H9 (cell line): ENCODE data around the gene DOCK10. TPM values are rescaled to one million over a fixed set of nuclear protein-coding genes. Genes with fewer than 3 reads are reported as not detected.

Experiments used
- DNase-seq: peaks from one replicate; pipeline ENCODE4 v3.0.0-alpha.2; 2017
- H2AFZ ChIP-seq: one replicate; pipeline ENCODE4 v1.6.1; 2013; ENCODE audit warnings: mild to moderate bottlenecking, low read length, control low read depth, moderate library complexity
- H2AK5ac ChIP-seq: 2 replicates; pipeline ENCODE4 v1.6.1; 2013; ENCODE audit warnings: low read length, control low read depth, mixed read lengths; ENCODE audit not compliant: insufficient read length
- H2BK120ac ChIP-seq: one replicate; pipeline ENCODE4 v1.6.1; 2013; ENCODE audit warnings: low read depth, mild to moderate bottlenecking, low read length, control low read depth, inconsistent platforms; ENCODE audit not compliant: poor library complexity, severe bottlenecking
- H2BK12ac ChIP-seq: 2 replicates; pipeline ENCODE4 v1.6.1; 2013; ENCODE audit warnings: low read length, control low read depth, mixed read lengths, low read depth; ENCODE audit not compliant: insufficient read length
- H2BK15ac ChIP-seq: 2 replicates; pipeline ENCODE4 v1.6.1; 2013; ENCODE audit warnings: low read depth, low read length, control low read depth
- H2BK20ac ChIP-seq: one replicate; pipeline ENCODE4 v1.6.1; 2013; ENCODE audit warnings: low read depth, mild to moderate bottlenecking, low read length, control low read depth, inconsistent platforms; ENCODE audit not compliant: poor library complexity, severe bottlenecking
- H2BK5ac ChIP-seq: 2 replicates; pipeline ENCODE4 v1.6.1; 2013; ENCODE audit warnings: low read length, control low read depth, mixed read lengths; ENCODE audit not compliant: insufficient read length
- H3K14ac ChIP-seq: 2 replicates; pipeline ENCODE4 v1.6.1; 2013; ENCODE audit warnings: low read length, control low read depth; ENCODE audit not compliant: insufficient read depth
- H3K18ac ChIP-seq: 2 replicates; pipeline ENCODE4 v1.6.1; 2013; ENCODE audit warnings: low read depth, mild to moderate bottlenecking, mixed read lengths, low read length, control low read depth; ENCODE audit not compliant: insufficient read length
- H3K23ac ChIP-seq: 2 replicates; pipeline ENCODE4 v1.6.1; 2013; ENCODE audit warnings: low read length, control low read depth, mixed read lengths, low read depth; ENCODE audit not compliant: insufficient read length
- H3K23me2 ChIP-seq: 2 replicates; pipeline ENCODE4 v1.6.1; 2013; ENCODE audit warnings: low read depth, mild to moderate bottlenecking, mixed read lengths, low read length, control low read depth; ENCODE audit not compliant: insufficient read length, poor library complexity, severe bottlenecking
- H3K27ac ChIP-seq: 2 replicates; pipeline ENCODE4 v1.5.1; 2013; ENCODE audit warnings: low read length, control low read depth, mixed read lengths, low read depth; ENCODE audit not compliant: insufficient read length
- H3K27me3 ChIP-seq: 2 replicates; pipeline ENCODE4 v1.6.1; 2013; ENCODE audit warnings: low read length, control low read depth, inconsistent platforms; ENCODE audit not compliant: insufficient read depth
- H3K4ac ChIP-seq: 2 replicates; pipeline ENCODE4 v1.6.1; 2013; ENCODE audit warnings: low read depth, mild to moderate bottlenecking, control low read depth, inconsistent platforms, low read length, moderate library complexity
- H3K4me1 ChIP-seq: 2 replicates; pipeline ENCODE4 v1.6.1; 2013; ENCODE audit warnings: low read length, control low read depth, inconsistent platforms; ENCODE audit not compliant: insufficient read depth
- H3K4me2 ChIP-seq: 2 replicates; pipeline ENCODE4 v1.6.1; 2013; ENCODE audit warnings: low read length, control low read depth, mixed read lengths; ENCODE audit not compliant: insufficient read length, insufficient read depth
- H3K56ac ChIP-seq: 2 replicates; pipeline ENCODE4 v1.6.1; 2013; ENCODE audit warnings: low read depth, mild to moderate bottlenecking, mixed read lengths, low read length, control low read depth; ENCODE audit not compliant: insufficient read length
- H3K79me1 ChIP-seq: 2 replicates; pipeline ENCODE4 v1.6.1; 2013; ENCODE audit warnings: low read depth, mild to moderate bottlenecking, moderate library complexity, low read length, control low read depth, inconsistent platforms; ENCODE audit not compliant: insufficient read depth, poor library complexity, severe bottlenecking
- H3K79me2 ChIP-seq: 2 replicates; pipeline ENCODE4 v1.6.1; 2013; ENCODE audit warnings: low read length, control low read depth, inconsistent platforms; ENCODE audit not compliant: insufficient read depth
- H3K9ac ChIP-seq: 2 replicates; pipeline ENCODE4 v1.6.1; 2013; ENCODE audit warnings: low read length, control low read depth, mixed read lengths; ENCODE audit not compliant: insufficient read length; ENCODE audit errors: extremely low read depth
- H3K9me3 ChIP-seq: one replicate; pipeline ENCODE4 v1.6.1; 2013; ENCODE audit warnings: low read depth, low read length, inconsistent platforms; ENCODE audit not compliant: control insufficient read depth
- H3T11ph ChIP-seq: one replicate; pipeline ENCODE4 v1.6.1; 2013; ENCODE audit warnings: mild to moderate bottlenecking, low read length, control low read depth, inconsistent platforms
- H4K20me1 ChIP-seq: one replicate; pipeline ENCODE4 v1.6.1; 2013; ENCODE audit not compliant: control insufficient read depth, insufficient read length, insufficient read depth
- H4K5ac ChIP-seq: 2 replicates; pipeline ENCODE4 v1.6.1; 2013; ENCODE audit warnings: low read depth, mild to moderate bottlenecking, mixed read lengths, low read length, control low read depth; ENCODE audit not compliant: insufficient read length
- H4K8ac ChIP-seq: replicated peaks from 2 replicates; pipeline ENCODE4 v1.6.1; 2013; ENCODE audit warnings: low read length, control low read depth, mixed read lengths, low read depth; ENCODE audit not compliant: insufficient read length
- H4K91ac ChIP-seq: 2 replicates; pipeline ENCODE4 v1.6.1; 2013; ENCODE audit warnings: low read depth, mild to moderate bottlenecking, moderate library complexity, mixed read lengths, low read length, control low read depth; ENCODE audit not compliant: insufficient read length
- H3K27ac Mint-ChIP-seq, 3 experiments: 2 replicates in 2 of 3; 3 replicates in 1 of 3; pipeline ENCODE4 v1.8.0; 2020 to 2021; ENCODE audit warnings: mixed read lengths in 3 of 3, mild to moderate bottlenecking in 1 of 3, moderate library complexity in 1 of 3
- H3K27me3 Mint-ChIP-seq: 2 replicates; pipeline ENCODE4 v1.8.0; 2021; ENCODE audit warnings: low read depth, mild to moderate bottlenecking, moderate library complexity, mixed read lengths
- H3K36me3 Mint-ChIP-seq, 3 experiments: 2 replicates in 2 of 3; 3 replicates in 1 of 3; pipeline ENCODE4 v1.8.0; 2020 to 2021; ENCODE audit warnings: low read depth in 3 of 3, mixed read lengths in 3 of 3; ENCODE audit not compliant: insufficient read depth in 1 of 3
- H3K4me1 Mint-ChIP-seq, 2 experiments: 2 replicates each; pipeline ENCODE4 v1.8.0; 2020; ENCODE audit warnings: mixed read lengths in 2 of 2
- H3K4me3 Mint-ChIP-seq, 2 experiments: 2 replicates in 1 of 2; 3 replicates in 1 of 2; pipeline ENCODE4 v1.8.0; 2020 to 2021; ENCODE audit warnings: mild to moderate bottlenecking in 2 of 2, mixed read lengths in 2 of 2, moderate library complexity in 1 of 2
- H3K9me3 Mint-ChIP-seq, 2 experiments: 2 replicates in 1 of 2; 3 replicates in 1 of 2; pipeline ENCODE4 v1.8.0; 2020; ENCODE audit warnings: mild to moderate bottlenecking in 2 of 2, mixed read lengths in 2 of 2, moderate library complexity in 1 of 2
- WGBS: extraction: QIAGEN DNeasy Blood & Tissue Kit; methylation state at CpG from one replicate; pipeline ENCODE4 v1.1.7; 2013; ENCODE audit warnings: missing lambda C conversion rate, low lambda C conversion rate, mixed read lengths; ENCODE audit not compliant: insufficient read length; ENCODE audit errors: extremely low coverage; 5-methylcytosine and 5-hydroxymethylcytosine counted together
- long read RNA-seq: library from polyadenylated mRNA; unstranded; transcript quantifications from one replicate; pipeline ENCODE4 v2.0.0, GENCODE V29; 2020
- total RNA-seq: library from RNA; stranded (reverse); gene quantifications from 2 replicates; pipeline ENCODE4 v1.2.1, GENCODE V29; 2021
- TF ChIP-seq, protein P1 (sequence below): fragments of 200-600 bp; sonication (generic); conservative IDR thresholded peaks from 3 replicates; pipeline ENCODE4 v1.8.0; 2021; ENCODE audit warnings: antibody characterized with exemption, mild to moderate bottlenecking

The DOCK10 gene
- 0.61 and 0.79 TPM in 2 replicates for total RNA-seq
- long read RNA-seq, result 0 reads

DNA sequence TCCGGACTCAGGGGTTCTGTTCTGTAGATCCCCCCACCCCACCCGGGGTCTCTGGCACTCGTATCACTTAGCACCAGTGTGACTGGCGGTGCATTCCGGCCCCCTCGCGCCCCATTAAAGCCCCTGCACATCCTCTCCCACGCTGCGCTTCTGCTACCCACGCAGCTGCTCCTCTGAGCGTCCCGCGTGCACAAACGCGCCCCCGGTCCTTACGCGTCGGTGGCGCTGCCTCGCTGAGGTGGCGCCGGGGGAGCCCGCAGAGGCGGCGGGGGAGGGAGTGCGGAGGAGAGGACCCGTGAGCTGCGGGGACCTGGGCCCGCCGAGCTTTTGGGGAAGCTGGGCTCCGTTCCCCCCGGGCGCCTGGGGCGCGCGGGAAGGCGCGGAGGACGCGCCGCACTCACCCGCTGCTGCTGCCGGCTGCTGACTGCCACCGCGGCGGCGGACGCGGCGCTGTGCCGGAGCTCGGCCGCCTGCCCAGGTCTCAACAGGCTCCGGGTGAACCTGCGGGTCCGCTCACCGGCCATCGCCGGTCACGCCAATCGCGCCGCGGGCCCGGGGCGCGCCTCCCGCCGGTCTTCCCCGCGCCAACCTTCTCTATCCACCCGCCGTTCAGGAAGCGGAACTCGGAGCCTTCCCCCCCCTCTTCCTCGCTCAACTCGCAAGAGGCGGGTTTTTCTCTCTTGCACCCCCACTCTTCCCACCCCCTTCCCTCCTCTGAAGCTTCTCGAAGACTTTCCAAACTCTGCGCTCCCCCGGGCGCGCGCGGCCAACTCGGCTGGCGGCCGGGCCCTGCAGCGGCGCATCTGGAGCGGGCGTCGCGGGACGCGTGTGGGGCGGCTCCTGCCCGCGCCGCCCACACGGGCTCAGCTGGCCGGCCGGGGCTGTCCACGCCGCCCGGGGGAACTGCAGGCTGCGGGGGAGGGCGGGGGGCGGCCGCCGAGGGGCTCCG is at the start of gene DOCK10:
TSS of gene DOCK10 (minus strand) at position 618 of the 949 bp plus-strand sequence. CDS start at position 524, 94 bp downstream.
- no peak within 1 kb of the TSS for H3K27ac Mint-ChIP-seq
- H3K23ac ChIP-seq, result no peak within 1 kb of the TSS
- no peak within 1 kb of the TSS for H2AK5ac ChIP-seq
- peaks cover 11 to 13% of the 10 kb centered on the region in 2 experiments for H3K4me1 Mint-ChIP-seq
- no peaks in the 10 kb centered on the region for H4K20me1 ChIP-seq
- H3K4me3 Mint-ChIP-seq, result peak within 1 kb of the TSS; percentile 62 to 82
- H3K27ac ChIP-seq, result no peak within 1 kb of the TSS
- no peak within 1 kb of the TSS for H4K5ac ChIP-seq
- H2AFZ ChIP-seq, result no peak within 1 kb of the TSS
- H3K79me1 ChIP-seq, result no peaks in the 10 kb centered on the region
- no peaks in the 10 kb centered on the region for H3K36me3 Mint-ChIP-seq
- H2BK15ac ChIP-seq, result no peak within 1 kb of the TSS
- peaks cover 14% of the 10 kb centered on the region for H3K23me2 ChIP-seq
- H3T11ph ChIP-seq, result no peak within 1 kb of the TSS
- H3K4ac ChIP-seq, result no peak within 1 kb of the TSS
- H2BK5ac ChIP-seq, result no peak within 1 kb of the TSS
- no peak within 1 kb of the TSS for H2BK120ac ChIP-seq
- no peak within 1 kb of the TSS for H3K9ac ChIP-seq
- peaks cover 24% of the 10 kb centered on the region; the same call in 1 of the 2 replicates for H3K27me3 ChIP-seq
- TF ChIP-seq, protein P1, sequence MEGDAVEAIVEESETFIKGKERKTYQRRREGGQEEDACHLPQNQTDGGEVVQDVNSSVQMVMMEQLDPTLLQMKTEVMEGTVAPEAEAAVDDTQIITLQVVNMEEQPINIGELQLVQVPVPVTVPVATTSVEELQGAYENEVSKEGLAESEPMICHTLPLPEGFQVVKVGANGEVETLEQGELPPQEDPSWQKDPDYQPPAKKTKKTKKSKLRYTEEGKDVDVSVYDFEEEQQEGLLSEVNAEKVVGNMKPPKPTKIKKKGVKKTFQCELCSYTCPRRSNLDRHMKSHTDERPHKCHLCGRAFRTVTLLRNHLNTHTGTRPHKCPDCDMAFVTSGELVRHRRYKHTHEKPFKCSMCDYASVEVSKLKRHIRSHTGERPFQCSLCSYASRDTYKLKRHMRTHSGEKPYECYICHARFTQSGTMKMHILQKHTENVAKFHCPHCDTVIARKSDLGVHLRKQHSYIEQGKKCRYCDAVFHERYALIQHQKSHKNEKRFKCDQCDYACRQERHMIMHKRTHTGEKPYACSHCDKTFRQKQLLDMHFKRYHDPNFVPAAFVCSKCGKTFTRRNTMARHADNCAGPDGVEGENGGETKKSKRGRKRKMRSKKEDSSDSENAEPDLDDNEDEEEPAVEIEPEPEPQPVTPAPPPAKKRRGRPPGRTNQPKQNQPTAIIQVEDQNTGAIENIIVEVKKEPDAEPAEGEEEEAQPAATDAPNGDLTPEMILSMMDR, result no peak
- H2BK20ac ChIP-seq, result no peak within 1 kb of the TSS
- H3K4me2 ChIP-seq, result peak within 1 kb of the TSS; percentile 61
- H3K14ac ChIP-seq, result no peak within 1 kb of the TSS; the same call in 1 of the 2 replicates
- no peaks in the 10 kb centered on the region for H3K9me3 ChIP-seq
- H3K56ac ChIP-seq, result no peak within 1 kb of the TSS
- no peak within 1 kb of the TSS for H4K8ac ChIP-seq
- no peak within 1 kb of the TSS for H4K91ac ChIP-seq
- no CpG with 5 or more reads among the region's 113 CpGs for whole genome bisulfite sequencing
- H2BK12ac ChIP-seq, result no peak within 1 kb of the TSS
- no peaks in the 10 kb centered on the region; a peak in 1 of 5 replicates for H3K9me3 Mint-ChIP-seq
- H3K79me2 ChIP-seq, result no peaks in the 10 kb centered on the region
- DNase-seq, result peak; percentile 38
- peaks cover 81% of the 10 kb centered on the region for H3K27me3 Mint-ChIP-seq
- H3K4me1 ChIP-seq, result no peaks in the 10 kb centered on the region
- no peak within 1 kb of the TSS for H3K18ac ChIP-seq
